Stimulated activated CD4-positive, alpha-beta T cell treated with anti-CD3 and anti-CD28 coated beads, Interleukin-1b, Interleukin-23, amount 100 ng/mL, for 4 hours (primary cell): Measurements from ENCODE around the gene GNG3.

Experiments
- DNase-seq, 2 donors: peaks; one replicate each; pipeline ENCODE4 v3.0.0-alpha.2; 2020; ENCODE audit warnings: low read depth in 2 of 2

Gene GNG3

DNA sequence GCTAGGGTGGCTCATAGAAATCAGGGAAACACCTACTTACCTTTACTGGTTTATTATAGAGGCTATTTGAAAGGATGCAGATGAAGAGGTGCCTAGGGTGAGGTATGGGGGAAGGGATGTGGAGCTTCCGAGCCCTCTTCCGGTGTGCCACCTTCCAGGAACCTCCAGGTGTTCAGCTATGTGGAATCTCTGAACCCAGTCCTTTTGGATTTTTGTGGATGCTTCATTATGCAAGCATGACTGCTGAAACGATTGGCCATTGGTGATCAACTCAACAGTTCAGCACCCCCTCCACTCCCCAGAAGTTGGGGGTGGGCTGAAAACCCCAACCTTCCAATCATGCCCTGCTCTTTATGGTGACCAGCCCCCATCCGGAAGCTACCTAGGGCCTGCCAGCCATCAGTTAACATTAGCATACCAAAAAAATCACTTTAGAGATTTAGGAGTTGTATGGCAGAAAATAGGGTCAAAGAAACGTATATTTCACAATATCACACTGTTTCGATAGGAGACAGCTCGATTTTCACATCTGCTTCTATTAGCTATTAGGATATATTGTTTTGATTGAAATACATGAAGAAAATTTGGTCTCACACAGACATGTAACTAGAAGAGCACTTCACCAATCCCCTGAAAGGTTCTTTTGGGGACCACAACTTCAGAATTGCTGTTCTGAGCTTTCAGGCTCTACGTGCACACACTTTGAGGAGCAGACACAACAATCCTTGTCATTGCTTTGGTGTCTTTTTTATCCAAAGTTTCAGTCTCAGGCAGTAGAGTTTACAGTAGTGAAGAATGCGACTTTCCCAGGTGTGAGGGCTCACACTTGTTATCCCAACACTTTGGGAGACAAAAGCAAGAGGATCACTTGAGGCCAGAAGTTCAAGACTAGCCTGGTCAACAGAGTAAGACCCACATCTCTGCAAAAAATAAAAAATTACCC is 50.6 kb downstream of the GNG3 start:
- DNase-seq, result no peak
